ENCODE measurements around the gene HEXIM2.

The HEXIM2 gene

DNA sequence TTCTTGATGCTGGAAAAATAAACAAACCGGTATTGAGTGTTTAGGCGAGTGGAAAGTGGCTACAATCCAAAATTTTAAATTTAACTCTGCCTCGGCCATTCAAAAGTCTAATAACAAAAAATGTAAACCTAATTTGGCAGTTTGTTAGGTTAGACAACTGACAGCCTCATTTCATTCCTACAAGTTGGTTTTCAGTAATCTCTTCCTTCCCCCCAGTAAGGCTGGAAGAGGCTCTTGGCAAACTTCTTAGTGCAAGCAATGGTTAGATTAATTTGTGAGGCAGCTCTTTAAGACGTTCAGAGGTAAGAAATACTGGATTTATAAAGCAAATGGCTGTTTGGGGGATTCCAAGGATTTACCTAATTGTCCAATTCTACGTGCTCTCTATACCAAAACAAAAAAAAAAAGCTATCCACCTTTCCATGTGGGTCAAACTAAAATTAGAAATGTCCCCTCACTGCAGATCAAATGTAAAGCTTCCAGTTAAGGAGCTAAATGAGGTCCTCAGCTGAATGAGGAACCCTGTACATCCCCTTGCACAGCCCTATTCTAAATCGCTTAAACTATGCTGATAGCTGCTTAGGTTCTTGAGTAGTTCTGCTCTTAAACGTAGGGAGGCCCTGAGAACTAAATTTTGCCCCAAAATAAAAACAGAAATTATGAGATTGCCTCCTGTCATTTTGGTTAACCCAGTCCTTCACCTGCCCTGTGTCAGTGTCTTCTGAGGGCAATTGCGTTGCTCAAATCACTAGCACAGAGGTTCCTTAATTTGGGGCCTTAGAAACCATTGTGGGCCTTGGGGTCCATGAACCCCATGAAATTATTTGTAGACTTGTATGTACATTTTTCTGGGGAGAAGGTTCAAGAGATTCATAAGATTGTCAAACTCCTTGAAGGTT, 10.5 kb upstream of the HEXIM2 start:
- Histone ChIP-seq H3K4me3 (ENCODE audit: low read length) (no peak overlapping the region), H3K9ac (ENCODE audit: low read length) (peak overlapping the region; percentile 26), H3K36me3 (ENCODE audit: control insufficient read depth, insufficient read depth, low read length) (no peaks in the 10 kb centered on the region), H2BK15ac (replicated peaks; ENCODE audit: low read depth) (no peak overlapping the region), H3K23ac (ENCODE audit: low read length) (no peak overlapping the region), H3K27ac (ENCODE audit: low read depth, low read length) (no peak overlapping the region), H3K4me2 (ENCODE audit: low read length) (peak overlapping the region; percentile 26), H4K5ac (ENCODE audit: low read length) (no peak overlapping the region), H3K4ac (ENCODE audit: low read depth, low read length) (no peak overlapping the region), H3K79me1 (ENCODE audit: low read length) (peaks cover 6% of the 10 kb centered on the region), H3K27me3 (ENCODE audit: insufficient read depth, low read length, poor library complexity) (no peaks in the 10 kb centered on the region), H3K18ac (ENCODE audit: low read length) (no peak overlapping the region), H3K56ac (ENCODE audit: low read length) (peak overlapping the region; percentile 20), H3K4me1 (ENCODE audit: control insufficient read depth, low read depth, low read length) (peaks cover 3% of the 10 kb centered on the region), H2BK120ac (ENCODE audit: low read depth, low read length) (no peak overlapping the region), H2AK5ac (ENCODE audit: low read length) (no peak overlapping the region), H4K8ac (ENCODE audit: low read depth, low read length) (no peak overlapping the region), H2BK5ac (ENCODE audit: low read length) (no peak overlapping the region), H3K79me2 (ENCODE audit: control insufficient read depth, insufficient read depth, low read length) (peaks cover 16% of the 10 kb centered on the region)
- no peak for DNase-seq
- WGBS (ENCODE audit: extremely low coverage, insufficient coverage, low lambda C conversion rate): no CpG with 5 or more reads among the region's 8 CpGs

DNA sequence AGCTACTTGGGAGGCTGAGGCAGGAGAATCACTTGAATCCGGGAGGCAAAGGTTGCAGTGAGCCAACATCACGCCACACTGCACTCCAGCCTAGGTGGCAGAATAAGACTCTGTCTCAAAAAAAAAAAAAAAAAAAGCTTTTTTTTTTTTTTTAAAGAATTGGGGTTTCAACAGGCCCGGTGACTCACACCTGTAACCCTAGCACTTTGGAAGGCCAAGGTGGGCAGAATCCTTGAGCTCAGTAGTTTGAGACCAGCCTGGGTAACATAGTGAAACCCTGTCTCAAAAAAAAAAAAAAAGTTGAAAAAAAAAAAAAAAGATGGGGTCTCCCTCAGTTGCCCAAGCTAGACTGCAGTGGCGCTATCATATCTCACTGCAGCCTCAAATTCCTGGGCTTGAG, 6.6 kb upstream of the HEXIM2 start:
- Histone ChIP-seq H3K4ac (ENCODE audit: low read depth, low read length) (no peak overlapping the region), H2AK5ac (ENCODE audit: low read length) (no peak overlapping the region), H4K5ac (ENCODE audit: low read length) (no peak overlapping the region), H3K56ac (ENCODE audit: low read length) (no peak overlapping the region), H3K23ac (ENCODE audit: low read length) (no peak overlapping the region), H3K36me3 (ENCODE audit: control insufficient read depth, insufficient read depth, low read length) (no peaks in the 10 kb centered on the region), H2BK120ac (ENCODE audit: low read depth, low read length) (no peak overlapping the region), H3K4me3 (ENCODE audit: low read length) (no peak overlapping the region), H3K79me1 (ENCODE audit: low read length) (peaks cover 1% of the 10 kb centered on the region), H2BK15ac (replicated peaks; ENCODE audit: low read depth) (no peak overlapping the region), H3K79me2 (ENCODE audit: control insufficient read depth, insufficient read depth, low read length) (peaks cover 9% of the 10 kb centered on the region), H3K27ac (ENCODE audit: low read depth, low read length) (no peak overlapping the region), H3K4me1 (ENCODE audit: control insufficient read depth, low read depth, low read length) (peaks cover 1% of the 10 kb centered on the region), H2BK5ac (ENCODE audit: low read length) (no peak overlapping the region), H3K9ac (ENCODE audit: low read length) (no peak overlapping the region), H4K8ac (ENCODE audit: low read depth, low read length) (no peak overlapping the region), H3K4me2 (ENCODE audit: low read length) (no peak overlapping the region), H3K18ac (ENCODE audit: low read length) (no peak overlapping the region), H3K27me3 (ENCODE audit: insufficient read depth, low read length, poor library complexity) (no peaks in the 10 kb centered on the region)
- DNase-seq: no peak
- no CpG with 5 or more reads among the region's 4 CpGs for WGBS (ENCODE audit: extremely low coverage, insufficient coverage, low lambda C conversion rate)

GRCh38 chr17:45155483-45155882, 6.2 kb upstream of the HEXIM2 start:
- no peaks in the 10 kb centered on the region for H3K36me3 ChIP-seq (ENCODE audit: control insufficient read depth, insufficient read depth, low read length)
- H2BK120ac ChIP-seq (ENCODE audit: low read depth, low read length): no peak overlapping the region
- DNase-seq: no peak
- no peaks in the 10 kb centered on the region for H3K27me3 ChIP-seq (ENCODE audit: insufficient read depth, low read length, poor library complexity)
- no peak overlapping the region for H2BK5ac ChIP-seq (ENCODE audit: low read length)
- peaks cover 7% of the 10 kb centered on the region for H3K79me2 ChIP-seq (ENCODE audit: control insufficient read depth, insufficient read depth, low read length)
- no peak overlapping the region for H3K4me3 ChIP-seq (ENCODE audit: low read length)
- H3K27ac ChIP-seq (ENCODE audit: low read depth, low read length): no peak overlapping the region
- no peak overlapping the region for H3K56ac ChIP-seq (ENCODE audit: low read length)
- H2BK15ac ChIP-seq (replicated peaks; ENCODE audit: low read depth): no peak overlapping the region
- H3K18ac ChIP-seq (ENCODE audit: low read length): no peak overlapping the region
- H4K8ac ChIP-seq (ENCODE audit: low read depth, low read length): no peak overlapping the region
- H2AK5ac ChIP-seq (ENCODE audit: low read length): no peak overlapping the region
- peaks cover 1% of the 10 kb centered on the region for H3K79me1 ChIP-seq (ENCODE audit: low read length)
- H3K23ac ChIP-seq (ENCODE audit: low read length): no peak overlapping the region
- H3K4me1 ChIP-seq (ENCODE audit: control insufficient read depth, low read depth, low read length): peaks cover 1% of the 10 kb centered on the region
- no peak overlapping the region for H3K4me2 ChIP-seq (ENCODE audit: low read length)
- H4K5ac ChIP-seq (ENCODE audit: low read length): no peak overlapping the region
- H3K9ac ChIP-seq (ENCODE audit: low read length): no peak overlapping the region
- no peak overlapping the region for H3K4ac ChIP-seq (ENCODE audit: low read depth, low read length)
- no CpG with 5 or more reads among the region's 2 CpGs for WGBS (ENCODE audit: extremely low coverage, insufficient coverage, low lambda C conversion rate)

DNA sequence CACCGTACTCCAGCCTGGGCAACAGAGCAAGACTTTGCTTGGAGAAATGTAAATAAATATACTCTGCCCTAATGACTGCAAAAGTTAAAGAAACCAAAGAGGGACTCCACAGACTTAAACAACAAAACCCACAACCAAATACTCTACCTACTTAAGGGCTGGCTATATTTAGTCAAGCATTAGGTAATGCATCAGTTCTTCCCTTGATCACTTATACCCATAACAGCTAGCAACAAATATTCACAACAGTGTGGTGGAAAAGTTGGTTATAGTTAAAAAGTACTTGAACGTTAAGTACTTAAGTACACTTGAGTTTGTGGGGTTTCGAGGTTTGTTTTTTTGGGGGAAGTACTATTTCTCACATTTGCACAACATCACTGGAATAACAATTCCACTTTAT, 5.4 kb upstream of the HEXIM2 start:
- Histone ChIP-seq H3K27me3 (ENCODE audit: insufficient read depth, low read length, poor library complexity) (no peaks in the 10 kb centered on the region), H2BK5ac (ENCODE audit: low read length) (no peak overlapping the region), H3K18ac (ENCODE audit: low read length) (no peak overlapping the region), H3K4me2 (ENCODE audit: low read length) (no peak overlapping the region), H3K79me1 (ENCODE audit: low read length) (peaks cover 1% of the 10 kb centered on the region), H3K4me1 (ENCODE audit: control insufficient read depth, low read depth, low read length) (peaks cover 1% of the 10 kb centered on the region), H3K4me3 (ENCODE audit: low read length) (no peak overlapping the region), H4K8ac (ENCODE audit: low read depth, low read length) (no peak overlapping the region), H2BK15ac (replicated peaks; ENCODE audit: low read depth) (no peak overlapping the region), H3K27ac (ENCODE audit: low read depth, low read length) (no peak overlapping the region), H3K56ac (ENCODE audit: low read length) (no peak overlapping the region), H3K9ac (ENCODE audit: low read length) (no peak overlapping the region), H3K79me2 (ENCODE audit: control insufficient read depth, insufficient read depth, low read length) (peaks cover 1% of the 10 kb centered on the region), H2BK120ac (ENCODE audit: low read depth, low read length) (no peak overlapping the region), H3K36me3 (ENCODE audit: control insufficient read depth, insufficient read depth, low read length) (no peaks in the 10 kb centered on the region), H3K4ac (ENCODE audit: low read depth, low read length) (no peak overlapping the region), H3K23ac (ENCODE audit: low read length) (no peak overlapping the region), H4K5ac (ENCODE audit: low read length) (no peak overlapping the region), H2AK5ac (ENCODE audit: low read length) (no peak overlapping the region)
- no peak for DNase-seq
- WGBS (ENCODE audit: extremely low coverage, insufficient coverage, low lambda C conversion rate): no CpG with 5 or more reads among the region's 3 CpGs

DNA sequence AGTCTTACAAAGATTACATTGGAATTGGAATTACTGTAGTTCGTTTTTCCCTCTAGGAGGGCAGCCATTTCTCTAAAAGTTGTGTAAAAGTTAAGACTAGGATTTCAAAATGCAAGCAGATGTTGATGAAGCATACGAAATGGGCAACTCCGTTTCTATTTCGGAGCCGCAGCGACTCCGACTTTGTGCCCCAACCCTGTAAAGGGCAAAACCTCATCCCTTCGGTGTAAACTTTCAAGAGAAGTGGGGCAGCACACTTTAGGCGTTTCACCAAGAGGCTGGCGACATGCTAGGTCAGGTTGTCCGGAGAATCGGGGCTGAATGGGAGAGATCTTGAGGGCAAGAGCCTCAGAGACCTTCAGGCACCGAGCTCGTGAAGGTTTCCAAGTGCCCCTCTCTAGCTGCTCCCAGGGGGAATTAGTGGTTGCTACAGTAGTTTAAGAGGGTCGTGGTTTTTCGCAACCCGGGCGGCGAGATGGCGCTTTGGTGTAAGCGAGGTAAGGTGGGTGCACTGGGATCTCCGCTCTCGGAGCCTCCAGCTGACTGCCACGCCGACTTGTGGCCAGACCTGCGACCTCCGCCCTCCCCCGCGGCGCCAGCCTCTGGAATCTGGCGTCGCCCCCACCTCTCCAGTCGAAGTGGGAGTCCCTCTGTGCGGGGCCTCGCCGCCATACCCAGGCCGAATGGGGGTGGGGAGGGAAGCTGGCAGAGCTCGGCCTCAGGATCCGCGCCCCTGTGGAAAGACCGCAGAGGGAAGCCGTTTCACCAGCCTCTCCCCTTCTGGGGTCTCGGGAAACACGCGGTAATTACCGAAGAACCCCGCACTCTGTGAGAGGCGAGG, 1.0 kb upstream of the HEXIM2 start:
- WGBS (ENCODE audit: extremely low coverage, insufficient coverage, low lambda C conversion rate): no CpG with 5 or more reads among the region's 48 CpGs
- H3K23ac ChIP-seq (ENCODE audit: low read length): peak overlapping the region; percentile 83
- no peak overlapping the region for H2BK15ac ChIP-seq (replicated peaks; ENCODE audit: low read depth)
- no peaks in the 10 kb centered on the region for H3K36me3 ChIP-seq (ENCODE audit: control insufficient read depth, insufficient read depth, low read length)
- H3K18ac ChIP-seq (ENCODE audit: low read length): peak overlapping the region; percentile 92
- peak overlapping the region; percentile 100 for H3K9ac ChIP-seq (ENCODE audit: low read length)
- H2BK120ac ChIP-seq (ENCODE audit: low read depth, low read length): peak overlapping the region; percentile 31
- H3K27me3 ChIP-seq (ENCODE audit: insufficient read depth, low read length, poor library complexity): no peaks in the 10 kb centered on the region
- no peaks in the 10 kb centered on the region for H3K79me2 ChIP-seq (ENCODE audit: control insufficient read depth, insufficient read depth, low read length)
- peak overlapping the region; percentile 87 for H4K8ac ChIP-seq (ENCODE audit: low read depth, low read length)
- no peaks in the 10 kb centered on the region for H3K79me1 ChIP-seq (ENCODE audit: low read length)
- peaks cover 7% of the 10 kb centered on the region for H3K4me1 ChIP-seq (ENCODE audit: control insufficient read depth, low read depth, low read length)
- peak overlapping the region; percentile 79 for H2AK5ac ChIP-seq (ENCODE audit: low read length)
- peak; percentile 97 for DNase-seq
- peak overlapping the region; percentile 98 for H3K56ac ChIP-seq (ENCODE audit: low read length)
- H3K4me3 ChIP-seq (ENCODE audit: low read length): peak overlapping the region; percentile 86
- peak overlapping the region; percentile 92 for H3K4me2 ChIP-seq (ENCODE audit: low read length)
- peak overlapping the region; percentile 95 for H2BK5ac ChIP-seq (ENCODE audit: low read length)
- H3K27ac ChIP-seq (ENCODE audit: low read depth, low read length): peak overlapping the region; percentile 96
- peak overlapping the region; percentile 14 for H4K5ac ChIP-seq (ENCODE audit: low read length)
- H3K4ac ChIP-seq (ENCODE audit: low read depth, low read length): peak overlapping the region; percentile 97

Data from mesendoderm (in vitro differentiated cells).